Lower leg skin (tissue), 3 donors: Measurements from ENCODE around the gene CAB39.

ENCODE experiments used
- POLR2A ChIP-seq, 2 donors: fragments of 450-650 bp; IDR thresholded peaks; one replicate each; pipeline ENCODE4 v1.6.1; 2016 to 2017; ENCODE audit warnings: antibody characterized with exemption in 2 of 2, mild to moderate bottlenecking in 1 of 2, moderate library complexity in 1 of 2
- TF ChIP-seq, protein P1 (sequence below), 3 donors: fragments of 450-650 bp; IDR thresholded peaks; one replicate each; pipeline ENCODE4 v1.5.1; 2016; ENCODE audit warnings: antibody characterized with exemption in 3 of 3, mild to moderate bottlenecking in 3 of 3, moderate library complexity in 2 of 3

GRCh38 chr2:230693411-230693810 is 19.2 kb upstream of the CAB39 start:
- TF ChIP-seq, protein P1, sequence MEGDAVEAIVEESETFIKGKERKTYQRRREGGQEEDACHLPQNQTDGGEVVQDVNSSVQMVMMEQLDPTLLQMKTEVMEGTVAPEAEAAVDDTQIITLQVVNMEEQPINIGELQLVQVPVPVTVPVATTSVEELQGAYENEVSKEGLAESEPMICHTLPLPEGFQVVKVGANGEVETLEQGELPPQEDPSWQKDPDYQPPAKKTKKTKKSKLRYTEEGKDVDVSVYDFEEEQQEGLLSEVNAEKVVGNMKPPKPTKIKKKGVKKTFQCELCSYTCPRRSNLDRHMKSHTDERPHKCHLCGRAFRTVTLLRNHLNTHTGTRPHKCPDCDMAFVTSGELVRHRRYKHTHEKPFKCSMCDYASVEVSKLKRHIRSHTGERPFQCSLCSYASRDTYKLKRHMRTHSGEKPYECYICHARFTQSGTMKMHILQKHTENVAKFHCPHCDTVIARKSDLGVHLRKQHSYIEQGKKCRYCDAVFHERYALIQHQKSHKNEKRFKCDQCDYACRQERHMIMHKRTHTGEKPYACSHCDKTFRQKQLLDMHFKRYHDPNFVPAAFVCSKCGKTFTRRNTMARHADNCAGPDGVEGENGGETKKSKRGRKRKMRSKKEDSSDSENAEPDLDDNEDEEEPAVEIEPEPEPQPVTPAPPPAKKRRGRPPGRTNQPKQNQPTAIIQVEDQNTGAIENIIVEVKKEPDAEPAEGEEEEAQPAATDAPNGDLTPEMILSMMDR (IDR thresholded peaks at IDR 0.05) = no peak
- no peak for TF ChIP-seq POLR2A (IDR thresholded peaks at IDR 0.05)
